HuH-7.5 (cell line): Measurements from ENCODE around the gene ADSS1.
"Not testable (repeated sequence)": the region's sequence is repeated elsewhere in the genome, so short reads cannot be mapped to it uniquely, and the experiment has no call there.

Experiments used
- DNase-seq: peaks from one replicate; pipeline ENCODE4 v3.0.0; 2011; ENCODE audit warnings: low spot score

The ADSS1 gene

DNA sequence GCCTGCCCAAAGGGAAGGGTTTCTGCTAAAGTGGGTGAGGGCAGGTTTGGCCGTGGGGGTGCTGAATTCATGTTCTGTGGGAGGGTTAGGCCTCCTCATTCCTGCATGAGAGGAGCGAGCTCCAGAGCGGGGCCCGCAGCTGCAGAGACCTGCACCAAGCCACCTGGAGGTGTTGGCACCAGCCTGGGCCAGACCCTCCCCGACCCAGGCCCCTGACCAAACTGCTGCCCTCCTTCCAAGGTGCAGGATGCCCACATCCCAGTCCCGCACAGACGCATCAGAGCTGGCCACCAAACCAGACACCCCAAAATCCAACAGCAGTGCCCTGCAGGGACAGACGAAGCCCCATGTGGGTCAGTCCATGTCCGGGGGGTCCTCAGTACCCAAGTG, 10.6 kb downstream of the ADSS1 start:
- no peak for DNase-seq

DNA sequence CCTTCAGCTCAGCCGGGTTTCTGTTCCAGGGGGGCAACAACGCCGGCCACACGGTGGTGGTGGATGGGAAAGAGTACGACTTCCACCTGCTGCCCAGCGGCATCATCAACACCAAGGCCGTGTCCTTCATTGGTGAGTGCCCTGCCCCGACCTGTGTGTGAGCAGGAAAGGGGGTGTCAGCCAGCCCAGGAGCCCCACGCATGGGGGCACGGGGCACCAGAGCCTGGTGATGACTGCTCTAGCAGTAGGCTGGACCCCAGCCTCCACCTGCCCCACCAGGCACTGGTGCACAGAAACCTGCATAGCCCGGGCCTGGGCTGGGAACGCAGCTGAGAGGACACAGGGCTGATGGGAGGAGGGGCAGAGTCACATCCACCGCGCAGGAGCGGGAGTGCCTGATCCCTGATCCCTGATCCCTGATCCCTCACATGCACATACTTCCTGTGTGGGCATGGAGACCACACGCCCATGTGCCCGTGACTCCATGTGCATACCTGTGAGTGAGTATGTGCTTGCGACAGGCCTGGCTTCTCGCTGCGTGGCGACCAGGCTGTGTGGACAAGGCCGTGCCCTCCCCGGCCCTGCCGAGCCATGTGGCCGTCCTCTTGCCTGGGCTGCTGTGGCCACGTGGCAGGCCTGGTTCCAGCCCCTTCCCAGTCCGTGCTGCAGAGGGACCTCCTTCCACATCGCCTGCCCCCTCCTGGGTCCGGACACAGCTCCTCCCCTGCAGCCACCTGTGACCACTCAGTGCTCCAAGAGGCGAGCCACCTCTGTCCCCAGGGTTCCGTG, 11.2 kb downstream of the ADSS1 start:
- DNase-seq, result no peak

DNA sequence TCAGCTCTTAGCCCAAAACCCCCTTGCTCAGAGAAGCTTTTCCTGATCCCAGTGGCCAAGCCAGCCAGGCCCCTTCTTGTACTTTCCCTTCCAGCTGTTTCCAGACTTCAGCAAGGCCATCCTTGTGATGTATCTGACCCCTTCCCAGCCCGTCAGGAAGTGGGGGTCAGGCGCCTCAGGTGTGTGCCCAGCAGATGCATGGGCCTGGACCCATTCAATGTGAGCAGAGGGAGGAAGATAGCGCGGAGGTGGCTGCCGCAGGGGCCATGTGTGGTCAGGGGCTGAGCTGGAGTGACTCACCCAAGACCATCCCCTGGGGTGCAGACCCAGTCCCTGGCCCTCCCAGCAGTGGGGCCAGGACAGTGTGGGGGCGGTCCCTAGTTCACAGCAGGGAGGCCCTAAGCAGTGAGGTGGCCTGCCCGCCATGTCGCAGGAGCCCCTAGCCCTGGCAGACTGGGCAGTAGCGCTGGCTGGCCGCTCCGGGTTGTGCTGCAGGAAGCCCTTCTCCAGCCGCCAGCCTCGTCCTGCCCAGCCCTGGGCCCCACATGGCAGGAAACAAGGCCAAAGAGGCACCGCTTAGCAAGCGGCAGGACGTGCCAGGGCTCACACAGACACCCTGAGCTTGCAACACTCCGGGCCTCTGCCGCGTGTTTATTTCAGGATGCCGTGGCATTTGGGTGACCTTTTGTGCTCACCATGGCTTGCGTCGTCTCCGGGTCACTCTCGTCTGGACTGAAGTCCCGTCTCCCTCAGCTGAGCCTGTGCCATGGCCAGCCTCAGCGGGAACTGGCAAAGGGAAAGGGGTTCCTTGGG, 12.0 kb downstream of the ADSS1 start:
- no peak for DNase-seq

- DNase-seq, result no peak
Measured at GRCh38 chr14:104738375-104739019, 14.5 kb downstream of the ADSS1 start.

DNA sequence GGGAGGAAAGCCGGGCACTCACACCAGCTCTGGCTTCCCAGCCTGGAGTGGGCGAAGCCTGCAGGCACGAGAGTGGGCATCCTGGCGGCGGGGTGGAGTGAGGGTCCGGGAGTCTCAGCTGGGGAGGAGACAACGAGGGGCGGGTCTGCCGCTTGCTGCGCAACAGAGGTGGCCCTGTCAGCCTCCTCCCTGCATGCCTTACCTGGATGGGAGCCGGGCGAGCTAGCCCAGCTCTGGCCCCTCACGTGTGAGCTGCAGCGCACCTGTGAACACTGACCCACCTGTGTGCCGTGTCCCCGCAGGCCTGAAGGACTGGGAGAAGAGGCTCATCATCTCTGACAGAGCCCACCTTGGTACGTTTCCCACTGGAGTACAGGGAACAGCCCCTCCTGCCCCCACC, 15.0 kb downstream of the ADSS1 start:
- no peak for DNase-seq

DNA sequence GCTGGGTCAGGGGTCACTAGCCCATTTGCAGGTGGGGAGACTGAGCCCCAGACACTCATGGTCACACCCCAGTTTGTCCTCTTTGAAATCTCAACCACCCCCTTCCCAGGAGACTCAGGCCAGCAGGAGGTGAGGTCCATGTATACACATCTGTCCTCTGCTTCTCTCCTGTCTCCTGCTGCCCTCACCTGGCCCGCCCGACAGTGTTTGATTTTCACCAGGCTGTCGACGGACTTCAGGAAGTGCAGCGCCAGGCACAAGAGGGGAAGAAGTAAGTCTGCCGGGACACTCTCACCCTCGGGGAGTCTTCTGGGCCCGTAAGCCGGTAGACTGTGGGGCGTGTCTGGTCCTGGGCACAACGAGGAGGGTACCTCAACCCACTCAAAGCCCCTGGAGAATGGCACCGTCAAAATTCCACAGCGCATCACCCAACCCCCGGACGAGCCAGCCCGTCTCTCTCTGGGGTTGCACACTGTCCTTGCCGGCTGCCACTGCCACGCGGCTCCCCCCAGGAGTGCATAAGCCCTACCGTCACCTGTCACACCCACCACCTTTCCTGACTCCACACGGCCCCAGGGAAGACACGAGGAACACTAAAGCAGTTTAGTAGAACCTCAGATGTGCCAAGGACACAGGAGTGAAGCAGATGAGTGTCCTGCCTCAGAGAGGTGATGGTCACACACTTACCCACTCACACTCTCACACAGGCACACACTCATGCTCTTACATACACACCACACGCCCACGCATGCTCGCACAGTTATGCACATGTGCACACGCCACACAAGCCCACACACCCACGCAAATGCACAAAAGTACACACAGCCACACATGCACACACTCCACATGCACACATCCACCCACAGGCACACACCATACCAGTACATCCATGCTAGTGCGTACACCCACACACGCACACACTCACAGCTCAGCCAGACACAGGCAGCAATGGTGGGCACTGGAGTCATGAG, 15.8 kb downstream of the ADSS1 start:
- DNase-seq, result no peak

- DNase-seq, result no peak
Measured at GRCh38 chr14:104741108-104741802, 17.2 kb downstream of the ADSS1 start.

GRCh38 chr14:104741803-104742251, 17.8 kb downstream of the ADSS1 start:
- no peak for DNase-seq

DNA sequence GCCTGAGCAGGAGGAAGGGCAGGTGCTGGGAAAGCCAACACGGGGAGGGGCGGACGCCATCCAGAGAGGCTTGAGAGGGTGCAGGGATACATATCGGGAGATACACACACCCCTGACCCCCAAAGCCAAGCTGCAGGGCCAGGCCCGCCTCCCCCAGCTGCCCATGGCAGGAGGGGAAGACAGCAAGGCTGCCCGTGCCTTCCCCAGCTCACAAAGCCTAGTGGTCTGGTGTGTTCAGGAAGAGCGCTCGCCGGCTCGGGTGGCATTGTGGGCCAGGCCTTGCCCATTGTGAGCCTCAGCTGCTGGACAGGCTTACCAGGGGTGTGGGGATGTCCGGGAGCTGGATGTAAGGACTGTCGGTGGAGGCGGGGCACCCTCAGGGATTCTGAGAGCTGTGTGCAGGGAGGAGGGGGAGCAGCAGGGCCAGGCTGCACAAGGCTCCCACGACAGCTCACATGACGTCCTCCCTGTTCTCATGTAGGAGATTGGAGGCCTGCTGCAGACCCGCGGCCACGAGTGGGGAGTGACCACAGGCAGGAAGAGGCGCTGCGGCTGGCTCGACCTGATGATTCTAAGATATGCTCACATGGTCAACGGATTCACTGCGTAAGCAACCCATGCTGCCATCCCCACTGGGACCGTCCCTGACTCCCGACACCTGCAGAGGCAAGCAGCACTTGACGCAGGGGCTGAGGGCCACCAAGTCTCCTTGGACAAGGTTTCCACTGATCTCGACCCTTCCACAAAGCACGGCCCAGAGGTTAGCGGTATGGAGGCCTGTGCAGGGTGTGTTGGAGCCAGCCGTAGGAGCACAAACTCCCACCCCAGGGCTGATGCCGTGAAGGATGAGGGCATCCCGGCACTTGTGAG, 18.8 kb downstream of the ADSS1 start:
- no peak for DNase-seq

DNA sequence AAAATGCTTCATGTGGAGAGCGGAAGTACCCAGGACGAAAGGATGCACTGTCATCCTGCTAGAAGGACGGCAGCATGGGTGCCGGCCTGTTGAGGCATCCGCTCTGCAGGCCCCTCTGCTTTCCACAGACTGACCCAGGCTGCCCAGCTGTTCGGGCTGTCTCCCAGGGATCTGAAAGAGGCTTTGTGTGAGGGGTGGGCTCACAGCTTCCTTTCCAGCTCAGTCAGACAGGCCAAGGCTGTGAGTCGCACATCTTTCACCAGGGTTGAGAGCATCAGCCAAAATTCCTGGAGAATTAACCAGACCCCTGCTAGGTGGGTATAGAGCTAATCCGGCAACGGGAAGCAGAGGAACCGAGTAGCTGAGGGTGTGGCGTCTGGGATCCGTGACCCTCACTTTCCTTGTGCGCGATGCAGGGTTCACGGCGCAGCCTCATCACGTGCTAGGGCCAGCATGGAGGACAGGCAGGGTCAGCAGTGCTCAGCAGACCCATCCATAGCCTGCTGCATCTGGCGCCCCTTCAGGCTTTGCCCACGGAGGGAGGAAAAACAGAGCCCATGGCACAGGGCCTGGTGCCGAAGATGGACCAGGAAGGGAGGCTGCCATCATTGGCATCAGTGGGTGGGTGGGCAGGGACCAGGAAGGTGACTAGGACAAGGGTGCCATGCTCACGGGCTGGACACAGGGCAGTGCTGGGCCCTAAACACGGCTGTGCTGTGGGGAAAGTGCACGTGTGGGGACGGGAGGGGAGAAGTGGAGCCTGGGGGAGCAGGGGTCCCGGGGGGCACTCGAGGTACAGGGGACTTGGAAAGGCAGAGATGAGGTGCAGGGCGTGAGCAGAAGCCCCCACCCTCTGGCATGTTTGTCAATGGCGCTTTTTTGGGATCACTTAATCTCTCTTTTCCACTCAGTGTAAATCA, 19.7 kb downstream of the ADSS1 start:
- DNase-seq, result no peak

GRCh38 chr14:104744484-104744883, 20.5 kb downstream of the ADSS1 start:
- DNase-seq, result no peak

DNA sequence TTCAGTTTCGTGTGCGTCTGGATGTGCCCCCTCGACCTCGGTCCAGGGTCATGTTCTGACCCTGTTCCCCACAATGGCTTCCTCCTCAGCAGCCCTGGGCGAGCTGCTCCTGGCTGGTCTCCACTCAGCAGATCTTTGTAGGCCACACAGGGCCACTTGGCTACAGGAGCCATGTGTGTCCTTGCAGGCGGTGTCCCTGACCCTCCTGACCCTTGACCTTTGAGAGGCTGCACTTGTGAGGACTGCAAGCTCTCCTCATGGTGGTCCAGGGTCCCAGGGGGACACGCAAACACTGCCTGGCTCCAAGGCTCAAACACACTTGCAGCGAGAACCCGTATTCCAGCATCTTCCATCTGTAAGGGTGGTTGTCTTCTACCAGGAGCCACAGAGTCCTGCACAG, 21.4 kb downstream of the ADSS1 start:
- DNase-seq, result no peak

- no peak for DNase-seq
Measured at GRCh38 chr14:104746071-104746545, 22.1 kb downstream of the ADSS1 start.

DNA sequence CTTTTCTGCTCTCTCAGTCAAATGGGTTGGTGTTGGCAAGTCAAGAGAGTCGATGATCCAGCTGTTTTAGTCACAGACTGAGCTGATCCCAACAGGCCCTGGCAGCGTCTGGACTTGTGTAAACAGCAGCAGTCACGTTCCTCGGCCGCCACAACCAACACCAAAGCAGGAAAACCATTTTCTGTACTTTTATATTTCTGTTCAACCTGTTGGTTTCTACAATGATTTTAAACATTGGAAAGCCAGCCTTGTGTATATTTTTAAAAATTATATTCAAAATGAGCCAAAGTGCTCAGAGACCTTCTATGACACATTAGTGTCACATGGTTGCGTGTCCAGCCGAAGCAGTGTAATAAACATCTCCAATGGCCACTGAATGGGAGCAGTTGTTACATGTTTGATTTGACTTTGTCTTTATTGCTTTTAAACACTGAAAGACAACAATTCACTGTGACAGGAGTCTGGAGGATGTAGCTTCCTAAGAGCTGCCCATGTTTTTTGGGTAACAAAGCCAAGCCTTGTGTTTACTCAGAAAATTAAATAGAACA, 23.0 kb downstream of the ADSS1 start:
- DNase-seq, result no peak

GRCh38 chr14:104747876-104748275, 23.8 kb downstream of the ADSS1 start:
- DNase-seq, result no peak

DNA sequence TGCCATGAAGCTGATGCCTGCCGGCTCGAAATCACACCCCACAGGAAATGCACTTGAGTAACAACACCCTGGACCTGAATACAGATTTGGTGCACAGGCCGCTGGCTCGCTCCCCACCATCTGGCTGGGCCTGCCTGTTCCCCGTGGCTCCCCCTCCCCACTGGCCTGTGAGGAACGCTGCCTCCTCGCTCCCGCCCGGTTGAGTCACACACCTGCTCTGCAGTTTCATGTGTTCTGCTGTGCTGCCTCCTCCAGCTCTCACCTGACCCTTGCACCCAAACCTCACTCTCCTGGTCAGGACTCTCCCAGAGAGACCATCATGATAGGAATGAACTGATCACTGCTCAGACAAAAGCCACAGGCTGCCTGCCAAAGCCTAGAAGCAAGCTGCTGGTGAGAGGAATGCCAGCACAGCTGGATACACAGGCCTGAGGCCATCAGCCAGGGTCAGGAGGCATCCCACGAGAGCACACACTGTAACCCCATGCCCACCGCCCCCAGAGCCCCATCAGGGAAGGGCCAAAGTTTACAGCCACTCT, 25.2 kb downstream of the ADSS1 start:
- DNase-seq, result peak; percentile 60

DNA sequence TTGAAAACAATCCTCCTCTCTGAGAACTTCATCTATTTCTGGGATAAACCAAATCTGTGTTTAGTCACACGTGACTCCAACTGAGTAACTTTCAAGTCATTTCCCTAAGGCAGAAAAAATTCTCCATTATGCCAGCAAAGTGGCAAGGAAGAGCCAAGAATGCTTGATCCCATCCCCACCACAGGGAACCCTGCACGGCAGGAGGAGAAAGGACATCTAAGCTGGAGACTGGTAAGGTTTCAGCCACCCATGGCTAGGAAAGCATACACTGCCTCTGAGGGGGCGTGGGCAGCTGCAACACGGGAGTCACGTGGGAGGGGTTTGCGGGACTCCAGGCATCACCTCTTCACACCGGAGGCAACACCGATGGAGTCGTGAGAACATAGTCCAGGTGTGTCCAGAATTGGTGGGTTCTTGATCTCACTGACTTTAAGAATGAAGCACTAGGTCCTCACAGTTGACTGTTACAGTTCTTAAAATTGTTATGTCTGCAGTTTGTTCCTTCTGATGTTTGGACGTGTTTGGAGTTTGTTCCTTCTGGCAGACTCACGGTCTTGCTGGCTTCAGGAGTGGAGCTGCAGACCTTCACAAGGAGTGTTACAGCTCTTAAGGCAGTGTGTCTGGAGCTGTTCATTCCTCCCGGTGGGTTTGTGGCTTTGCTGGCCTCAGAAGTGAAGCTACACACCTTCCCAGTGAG, 26.2 kb downstream of the ADSS1 start:
- no peak for DNase-seq

- not testable (repeated sequence) for DNase-seq
Measured at GRCh38 chr14:104750753-104751057, 26.7 kb downstream of the ADSS1 start.
